Heart left ventricle (tissue), 13 donors: Measurements from ENCODE around the gene GPC2.

ENCODE experiments used
- POLR2A ChIP-seq, 2 donors: fragments of 450-650 bp; IDR thresholded peaks; one replicate each; pipeline ENCODE4 v1.6.1; 2017; ENCODE audit warnings: antibody characterized with exemption in 2 of 2, mild to moderate bottlenecking in 2 of 2, moderate library complexity in 2 of 2
- TF ChIP-seq, protein P1 (sequence below), 12 donors: fragments of 200-600 bp; sonication (generic) in 4 of 12; IDR thresholded peaks; one replicate each; pipeline versions ENCODE4 v1.5.0 to v1.8.0; 2018 to 2022; ENCODE audit warnings: antibody characterized with exemption in 12 of 12, mild to moderate bottlenecking in 5 of 12
- donor health status: ischemic (EF 13 %, LVEDD 7.1; RV severe dilation, severe dysfunction).
- donor health status: DM: no; HTN: yes; CAD: no.
- donor health status: DM: no; HTN: no; CAD: no.
- donor health status: ischemic (EF 25% LVEDD 6.9; RV normal size, moderate dysfunction).
- donor health status: ischemic (EF 25% LVEDD 5.7; RV mildly dilated, moderate dysfunction).
- donor health status: ischemic (EF 35%, LVEDD 5.7; RV mildly dilated, moderate dysfunction).
- donor health status: nonischemic (EF 11% LVEDD 7.7; RV severe dilation, severe dysfunction).
- donor health status: DM: yes; HTN: yes; CAD: no.
- donor health status: PGD.
- donor health status: ischemic (EF 29% LVEDD 5.4; RV normal size, mild dysfunction).
- donor health status: nonischemic (EF 23%, LVEDD 6.1; RV moderate dilation, normal function).

DNA sequence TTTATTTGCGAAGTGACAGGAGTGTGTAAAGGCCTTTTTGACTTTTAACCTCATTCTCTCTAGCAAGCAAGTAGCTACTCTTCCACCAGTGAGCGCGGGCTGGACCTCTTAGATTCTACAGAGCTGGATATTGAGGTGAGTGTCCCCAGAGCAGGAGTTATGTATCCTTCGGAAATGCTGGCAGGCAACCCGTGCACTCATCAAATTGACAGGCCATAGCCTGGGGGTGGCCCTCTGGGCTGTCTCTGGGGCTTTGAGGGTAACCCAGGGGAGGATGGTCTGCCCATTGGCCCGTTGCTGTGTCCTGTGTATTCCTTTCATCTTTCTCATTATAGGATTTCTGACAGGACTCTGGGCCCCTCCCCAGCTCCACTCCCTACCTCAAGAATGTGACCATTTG lies 36.5 kb upstream of the GPC2 start:
- TF ChIP-seq POLR2A (IDR thresholded peaks at IDR 0.05) = no peak
- TF ChIP-seq, protein P1, sequence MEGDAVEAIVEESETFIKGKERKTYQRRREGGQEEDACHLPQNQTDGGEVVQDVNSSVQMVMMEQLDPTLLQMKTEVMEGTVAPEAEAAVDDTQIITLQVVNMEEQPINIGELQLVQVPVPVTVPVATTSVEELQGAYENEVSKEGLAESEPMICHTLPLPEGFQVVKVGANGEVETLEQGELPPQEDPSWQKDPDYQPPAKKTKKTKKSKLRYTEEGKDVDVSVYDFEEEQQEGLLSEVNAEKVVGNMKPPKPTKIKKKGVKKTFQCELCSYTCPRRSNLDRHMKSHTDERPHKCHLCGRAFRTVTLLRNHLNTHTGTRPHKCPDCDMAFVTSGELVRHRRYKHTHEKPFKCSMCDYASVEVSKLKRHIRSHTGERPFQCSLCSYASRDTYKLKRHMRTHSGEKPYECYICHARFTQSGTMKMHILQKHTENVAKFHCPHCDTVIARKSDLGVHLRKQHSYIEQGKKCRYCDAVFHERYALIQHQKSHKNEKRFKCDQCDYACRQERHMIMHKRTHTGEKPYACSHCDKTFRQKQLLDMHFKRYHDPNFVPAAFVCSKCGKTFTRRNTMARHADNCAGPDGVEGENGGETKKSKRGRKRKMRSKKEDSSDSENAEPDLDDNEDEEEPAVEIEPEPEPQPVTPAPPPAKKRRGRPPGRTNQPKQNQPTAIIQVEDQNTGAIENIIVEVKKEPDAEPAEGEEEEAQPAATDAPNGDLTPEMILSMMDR (IDR thresholded peaks at IDR 0.05) = no peak
